Measurements from ENCODE around the gene LRRN4CL.
A peak's percentile ranks its signal among the peaks of the same experiment; 100 is the strongest.

The LRRN4CL gene

GRCh38 chr11:62648185-62648966 is 41.0 kb downstream of the LRRN4CL start:
- DNase-seq (ENCODE audit: low read depth in 2 of 2, low spot score in 1 of 2) = no peak

GRCh38 chr11:62647609-62648005 is 41.7 kb downstream of the LRRN4CL start:
- DNase-seq (ENCODE audit: low read depth in 2 of 2, low spot score in 1 of 2) = no peak

- DNase-seq (ENCODE audit: low read depth in 2 of 2, low spot score in 1 of 2) = no peak
Measured at GRCh38 chr11:62646825-62647608, 42.3 kb downstream of the LRRN4CL start.

- DNase-seq (ENCODE audit: low read depth in 2 of 2, low spot score in 1 of 2) = peak; percentile 99
Measured at GRCh38 chr11:62645946-62646824, 43.1 kb downstream of the LRRN4CL start, which contains the start of gene GANAB. TSS of gene GANAB (minus strand) at chr11:62646613. CDS start at chr11:62646599, 14 bp downstream.

- no peak for DNase-seq (ENCODE audit: low read depth in 2 of 2, low spot score in 1 of 2)
Measured at GRCh38 chr11:62645671-62645945, 43.7 kb downstream of the LRRN4CL start.

- no peak for DNase-seq (ENCODE audit: low read depth in 2 of 2, low spot score in 1 of 2)
Measured at GRCh38 chr11:62644220-62644619, 45.1 kb downstream of the LRRN4CL start.

Measured in stimulated activated CD8-positive, alpha-beta memory T cell treated with anti-CD3 and anti-CD28 coated beads, Interleukin-4, amount 100 ng/mL, for 1 hour (primary cell).